NCI-H2081 (cell line): ENCODE data around the gene FMN2.
"Not testable (repeated sequence)": the region's sequence is repeated elsewhere in the genome, so short reads cannot be mapped to it uniquely, and the experiment has no call there.

Source experiments
- DNase-seq, 2 experiments: peaks; one replicate each; lab custom pipeline; 2025; lab: John Stamatoyannopoulos, UW

Gene FMN2

GRCh38 chr1:240310226-240310925 lies 218.7 kb downstream of the FMN2 start:
- peak in 1 of 2 experiments; percentile 36 for DNase-seq

DNA sequence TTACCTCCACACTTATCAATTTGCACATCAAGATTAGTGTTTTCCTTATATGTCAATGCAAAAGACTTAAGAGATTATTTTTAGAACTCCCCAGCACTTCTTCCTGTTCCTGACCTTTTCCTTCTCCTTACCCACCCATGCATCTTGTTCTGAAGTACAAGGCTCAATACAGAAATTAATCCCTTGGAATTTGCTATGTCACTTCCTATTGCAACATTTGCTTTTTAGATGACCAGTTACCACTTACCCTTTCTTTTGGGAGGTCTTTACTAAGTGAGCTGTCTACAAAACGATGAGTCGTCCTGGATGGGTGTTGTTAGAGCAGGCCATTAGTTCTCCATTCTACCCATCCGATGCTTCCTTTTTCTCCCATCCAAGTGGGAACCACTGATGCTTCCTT lies 221.2 kb downstream of the FMN2 start:
- DNase-seq: no peak

DNA sequence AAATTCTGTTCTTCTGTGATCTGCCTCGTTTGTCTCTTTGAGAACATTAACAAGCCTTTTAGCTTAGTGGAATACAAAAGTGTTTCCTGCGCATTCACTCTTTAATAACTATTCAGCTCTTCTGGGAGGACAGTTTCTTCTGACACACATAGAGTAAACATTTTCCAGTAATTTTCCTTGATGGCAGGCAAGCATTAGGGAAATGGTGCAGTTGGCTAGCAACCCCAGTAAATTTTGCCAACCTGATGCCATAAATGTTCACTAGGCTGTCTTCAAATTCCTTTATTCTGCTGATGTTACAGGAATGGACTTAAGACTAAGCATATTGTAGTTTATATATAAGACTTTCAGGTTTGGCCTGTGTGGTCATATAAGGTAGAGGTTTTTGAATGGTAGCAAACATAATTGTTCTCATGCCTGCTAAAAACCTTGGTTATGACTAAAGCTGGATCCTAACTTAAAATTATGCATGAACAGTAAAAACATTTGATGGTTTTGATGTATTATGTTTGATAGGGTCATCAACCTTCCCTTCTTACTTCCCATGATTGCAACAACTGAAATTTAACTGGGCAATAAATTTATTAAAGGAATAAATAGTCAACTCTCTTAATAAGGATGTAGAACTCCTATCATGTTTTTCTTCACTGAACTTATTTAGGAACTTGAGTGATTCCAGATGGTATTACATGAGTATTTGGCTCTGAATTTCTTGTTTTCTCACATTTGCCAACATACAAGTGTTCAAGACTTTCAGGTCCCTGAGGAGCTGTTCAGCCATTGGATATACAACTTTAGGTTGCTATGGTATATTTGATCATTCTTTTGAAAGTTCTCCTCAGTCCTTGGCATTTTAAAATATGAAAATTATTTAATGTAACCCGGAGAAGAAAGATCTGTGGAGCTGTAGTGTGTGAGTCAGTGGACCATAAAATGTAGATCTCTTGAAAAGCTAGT lies 223.4 kb downstream of the FMN2 start:
- peak in 1 of 2 experiments; percentile 23 for DNase-seq

GRCh38 chr1:240319998-240320397 lies 228.3 kb downstream of the FMN2 start:
- no peak for DNase-seq

GRCh38 chr1:240320659-240321058 lies 229.0 kb downstream of the FMN2 start:
- DNase-seq: no peak

- no peak for DNase-seq
Measured at GRCh38 chr1:240322943-240323342, 231.3 kb downstream of the FMN2 start.

DNA sequence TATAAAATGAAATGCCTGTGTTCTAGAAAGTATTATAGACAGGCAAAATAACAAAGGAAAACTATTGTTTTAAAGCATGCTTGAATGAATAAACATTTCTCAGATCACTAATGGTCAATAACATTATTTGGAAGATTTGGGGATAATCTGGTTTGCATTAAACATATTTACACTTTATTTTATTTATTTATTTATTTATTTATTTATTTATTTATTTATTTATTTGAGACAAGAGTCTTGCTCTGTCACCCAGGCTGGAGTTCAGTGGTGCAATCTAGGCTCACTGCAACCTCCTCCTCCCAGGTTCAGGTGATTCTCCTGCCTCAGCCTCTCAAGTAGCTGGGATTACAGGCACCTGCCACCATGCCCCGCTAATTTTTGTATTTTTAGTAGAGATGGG lies 236.7 kb downstream of the FMN2 start:
- DNase-seq: not testable (repeated sequence)

GRCh38 chr1:240329443-240329842 lies 237.8 kb downstream of the FMN2 start:
- no peak for DNase-seq

GRCh38 chr1:240332672-240333071 lies 241.0 kb downstream of the FMN2 start:
- peak in 1 of 2 experiments; percentile 64 for DNase-seq

DNA sequence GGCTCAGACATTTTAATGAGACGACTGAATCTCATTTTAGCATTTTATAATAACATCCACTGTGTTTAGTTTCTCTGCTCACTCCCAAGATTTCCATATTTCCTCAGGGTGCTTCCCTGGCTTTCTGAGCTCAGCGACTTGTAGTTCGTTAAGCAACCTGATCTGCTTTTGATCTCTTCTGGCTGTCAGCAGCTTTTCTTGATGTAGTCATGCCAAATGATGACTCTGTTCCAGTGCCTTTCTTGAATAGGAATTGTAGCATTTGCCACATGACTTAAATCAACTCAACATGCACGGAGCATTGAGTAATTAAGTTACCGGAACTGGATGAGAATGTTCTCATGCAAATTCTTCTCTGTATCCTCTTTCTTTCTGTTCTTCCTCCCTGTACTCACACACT lies 246.1 kb downstream of the FMN2 start:
- DNase-seq: no peak

DNA sequence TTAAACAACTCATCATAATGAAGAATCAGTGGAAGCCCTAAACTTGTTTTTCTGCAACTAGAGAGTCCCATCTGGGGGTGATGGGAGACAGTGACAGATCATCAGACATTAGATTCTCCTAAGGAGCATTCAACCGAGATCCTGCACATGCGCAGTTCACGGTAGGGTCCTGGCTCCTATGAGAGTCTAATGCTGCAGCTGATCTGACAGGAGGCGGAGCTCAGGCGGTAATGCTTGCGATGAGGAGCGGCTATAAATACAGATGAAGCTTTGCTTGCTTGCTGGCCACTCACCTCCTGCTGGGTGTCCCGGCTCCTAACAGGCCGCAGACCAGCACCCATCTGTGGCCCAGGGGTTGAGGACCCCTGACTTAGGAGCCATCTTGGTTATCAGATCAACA lies 247.2 kb downstream of the FMN2 start:
- no peak for DNase-seq

GRCh38 chr1:240341365-240342250 lies 249.9 kb downstream of the FMN2 start:
- DNase-seq: peak; percentile 19 to 60

DNA sequence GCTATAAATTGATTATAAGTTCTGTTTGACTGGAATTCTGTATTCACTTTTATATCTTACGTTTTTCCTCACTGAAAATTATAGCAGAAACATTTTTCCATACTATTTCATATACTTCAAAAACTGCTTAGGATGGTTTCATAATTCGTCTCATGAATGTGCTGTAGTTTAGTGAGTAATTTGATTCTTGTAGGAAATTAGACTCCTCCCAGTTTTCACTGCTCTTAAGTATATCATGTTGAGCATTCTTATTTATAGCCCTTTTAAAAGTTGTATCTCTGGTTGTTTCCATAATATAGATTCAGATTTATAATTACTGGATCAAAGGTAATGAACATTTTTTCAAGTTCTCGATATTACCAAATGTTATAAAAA lies 250.6 kb downstream of the FMN2 start:
- DNase-seq: no peak

DNA sequence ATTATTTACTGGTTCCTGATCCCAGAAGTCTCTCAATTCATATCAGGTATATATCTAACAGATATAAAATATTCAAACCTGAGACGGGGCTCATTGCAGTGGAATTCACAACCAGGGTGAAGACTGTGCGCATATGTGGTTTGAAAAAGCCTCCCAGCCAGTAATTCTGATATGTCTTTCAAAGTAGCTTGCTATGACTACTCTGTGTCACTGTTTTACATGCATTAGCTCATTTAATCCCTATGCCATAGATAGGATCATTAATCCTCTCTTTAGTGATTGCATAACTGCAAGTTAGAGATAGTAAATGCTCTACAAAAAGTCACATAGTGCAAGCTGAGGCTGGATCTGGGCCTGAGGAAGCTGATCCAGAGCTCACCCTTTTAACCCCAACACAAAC lies 251.4 kb downstream of the FMN2 start:
- DNase-seq: no peak

- no peak for DNase-seq
Measured at GRCh38 chr1:240343966-240344365, 252.3 kb downstream of the FMN2 start.

- no peak for DNase-seq
Measured at GRCh38 chr1:240344918-240345317, 253.2 kb downstream of the FMN2 start.

GRCh38 chr1:240349695-240350094 lies 258.0 kb downstream of the FMN2 start:
- DNase-seq: no peak

DNA sequence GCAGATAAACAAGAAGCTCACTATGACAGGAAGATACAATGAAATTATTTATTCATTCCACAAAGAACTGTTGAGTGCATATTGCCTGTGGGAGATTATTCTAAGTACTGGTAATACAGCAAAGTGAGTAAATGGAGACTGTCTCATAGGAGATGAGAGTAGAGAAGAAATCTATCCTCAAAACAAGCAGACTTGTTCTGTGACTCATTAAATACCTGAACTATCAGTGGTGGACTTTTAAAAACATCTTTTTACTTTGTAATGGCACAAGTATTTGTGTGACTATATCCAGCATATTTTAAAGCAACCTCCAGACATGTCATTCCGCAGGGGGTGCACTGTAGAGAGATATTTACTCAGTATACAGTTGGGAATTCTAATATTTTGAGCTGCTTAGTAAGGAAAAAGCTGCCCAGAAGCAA lies 259.2 kb downstream of the FMN2 start:
- no peak for DNase-seq

- no peak for DNase-seq
Measured at GRCh38 chr1:240351690-240352089, 260.0 kb downstream of the FMN2 start.

GRCh38 chr1:240352769-240353168 lies 261.1 kb downstream of the FMN2 start:
- DNase-seq: no peak

GRCh38 chr1:240356568-240356967 lies 264.9 kb downstream of the FMN2 start:
- no peak for DNase-seq

- no peak for DNase-seq
Measured at GRCh38 chr1:240362046-240362445, 270.4 kb downstream of the FMN2 start.
